Stimulated activated naive CD8-positive, alpha-beta T cell treated with anti-CD3 and anti-CD28 coated beads, Interleukin-15, Interleukin-2, amounts not matched to agents 100 ng/mL and 50 ng/mL, for 24 hours (primary cell): Measurements from ENCODE around the gene ITGAE.

ENCODE experiments used
- H3K27ac Mint-ChIP-seq: one replicate; pipeline ENCODE4 v1.8.0; 2021; ENCODE audit warnings: mild to moderate bottlenecking, mixed read lengths
- H3K27me3 Mint-ChIP-seq: one replicate; pipeline ENCODE4 v1.8.0; 2021; ENCODE audit warnings: mixed read lengths
- H3K36me3 Mint-ChIP-seq: one replicate; pipeline ENCODE4 v1.8.0; 2021; ENCODE audit warnings: low read depth, mixed read lengths
- H3K4me1 Mint-ChIP-seq: one replicate; pipeline ENCODE4 v1.8.0; 2021; ENCODE audit warnings: low read depth, mixed read lengths
- H3K4me3 Mint-ChIP-seq: one replicate; pipeline ENCODE4 v1.8.0; 2021; ENCODE audit warnings: mild to moderate bottlenecking, mixed read lengths
- H3K9me3 Mint-ChIP-seq: one replicate; pipeline ENCODE4 v1.8.0; 2021; ENCODE audit warnings: mixed read lengths

The ITGAE gene

GRCh38 chr17:3681057-3681456 lies 119.9 kb downstream of the ITGAE start:
- Mint-ChIP-seq H3K4me3 (no peak overlapping the region), H3K27ac (no peak overlapping the region), H3K9me3 (no peaks in the 10 kb centered on the region), H3K4me1 (peaks cover 5% of the 10 kb centered on the region), H3K36me3 (peaks cover 3% of the 10 kb centered on the region), H3K27me3 (no peaks in the 10 kb centered on the region)

DNA sequence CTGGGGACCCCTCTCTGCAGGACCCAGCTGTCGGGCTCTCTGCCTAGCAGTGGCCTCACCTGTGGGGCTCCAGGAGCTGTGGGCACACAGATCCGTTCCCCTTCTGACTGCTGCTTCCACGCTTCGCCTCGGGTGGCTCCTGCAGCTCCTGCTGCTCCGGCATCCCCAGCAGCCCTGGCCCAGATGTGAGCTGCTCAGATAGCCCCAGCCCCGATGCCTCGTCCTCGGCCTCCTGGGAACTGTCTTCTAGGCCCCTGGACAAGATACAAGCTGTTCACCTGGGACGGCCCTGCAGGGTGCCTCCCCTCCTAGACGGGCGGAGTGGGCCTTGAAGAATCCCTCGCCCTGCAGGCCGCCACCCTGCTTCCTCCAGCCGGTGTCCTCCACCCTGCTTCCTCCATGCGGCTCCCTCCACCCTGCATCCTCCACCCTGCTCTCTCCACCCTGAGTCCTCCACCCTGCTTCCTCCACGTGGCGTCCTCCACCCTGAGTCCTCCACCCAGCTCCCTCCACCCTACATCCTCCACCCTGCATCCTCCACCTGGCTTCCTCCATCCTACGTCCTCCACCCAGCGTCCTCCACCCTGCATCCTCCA lies 121.4 kb downstream of the ITGAE start:
- H3K27ac Mint-ChIP-seq = no peak overlapping the region
- H3K4me1 Mint-ChIP-seq = peaks cover 5% of the 10 kb centered on the region
- H3K4me3 Mint-ChIP-seq = no peak overlapping the region
- H3K36me3 Mint-ChIP-seq = peaks cover 3% of the 10 kb centered on the region
- no peaks in the 10 kb centered on the region for H3K9me3 Mint-ChIP-seq
- no peaks in the 10 kb centered on the region for H3K27me3 Mint-ChIP-seq

DNA sequence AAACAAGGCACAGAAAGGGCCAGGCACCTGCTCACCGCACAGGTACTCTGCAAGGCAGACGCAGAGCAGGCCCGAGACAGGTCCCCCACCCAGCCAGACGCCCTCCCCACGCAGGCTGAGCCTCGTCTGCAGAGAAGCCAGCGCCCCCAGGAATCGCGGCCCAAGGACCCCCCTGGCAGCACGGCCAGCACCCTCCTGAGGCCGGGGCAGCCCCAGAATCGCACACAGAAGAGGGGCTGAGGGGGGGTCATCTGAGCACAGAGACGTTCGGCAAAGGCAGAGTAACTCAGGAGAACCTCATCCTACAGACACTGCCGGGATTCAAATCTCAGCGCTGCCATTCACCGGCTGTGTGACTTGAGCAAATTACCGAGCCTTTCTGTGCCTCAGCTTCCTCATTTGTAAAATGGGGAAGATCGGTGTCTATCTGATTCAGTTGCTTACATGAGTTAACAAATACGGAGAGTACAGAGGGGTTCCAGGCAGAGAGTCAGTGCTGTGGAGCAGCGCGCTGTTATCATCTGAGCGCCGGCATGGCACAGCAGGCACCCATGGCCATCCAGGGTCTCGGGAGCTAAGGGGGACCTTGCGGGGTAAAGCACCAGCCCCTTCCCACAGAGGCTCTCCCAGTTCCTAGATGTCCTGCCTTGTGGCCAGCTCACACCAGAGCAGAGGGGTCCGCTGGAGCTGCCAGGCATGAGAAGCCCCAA lies 122.0 kb downstream of the ITGAE start:
- Mint-ChIP-seq H3K4me3 (no peak overlapping the region), H3K27ac (no peak overlapping the region), H3K36me3 (peaks cover 3% of the 10 kb centered on the region)

GRCh38 chr17:3678095-3678820 lies 122.7 kb downstream of the ITGAE start:
- Mint-ChIP-seq H3K27me3 (no peaks in the 10 kb centered on the region), H3K36me3 (peaks cover 3% of the 10 kb centered on the region), H3K9me3 (no peaks in the 10 kb centered on the region), H3K4me1 (peaks cover 4% of the 10 kb centered on the region), H3K4me3 (no peak overlapping the region), H3K27ac (no peak overlapping the region)

More for the DNA sequence above, 122.0 kb downstream of the ITGAE start:
- Mint-ChIP-seq H3K9me3 (no peaks in the 10 kb centered on the region), H3K4me1 (peaks cover 5% of the 10 kb centered on the region), H3K27me3 (no peaks in the 10 kb centered on the region)

GRCh38 chr17:3675886-3676285 lies 125.1 kb downstream of the ITGAE start:
- H3K4me1 Mint-ChIP-seq = peaks cover 5% of the 10 kb centered on the region
- peaks cover 5% of the 10 kb centered on the region for H3K36me3 Mint-ChIP-seq
- H3K4me3 Mint-ChIP-seq = no peak overlapping the region
- no peak overlapping the region for H3K27ac Mint-ChIP-seq
- H3K27me3 Mint-ChIP-seq = no peaks in the 10 kb centered on the region
- H3K9me3 Mint-ChIP-seq = no peaks in the 10 kb centered on the region

DNA sequence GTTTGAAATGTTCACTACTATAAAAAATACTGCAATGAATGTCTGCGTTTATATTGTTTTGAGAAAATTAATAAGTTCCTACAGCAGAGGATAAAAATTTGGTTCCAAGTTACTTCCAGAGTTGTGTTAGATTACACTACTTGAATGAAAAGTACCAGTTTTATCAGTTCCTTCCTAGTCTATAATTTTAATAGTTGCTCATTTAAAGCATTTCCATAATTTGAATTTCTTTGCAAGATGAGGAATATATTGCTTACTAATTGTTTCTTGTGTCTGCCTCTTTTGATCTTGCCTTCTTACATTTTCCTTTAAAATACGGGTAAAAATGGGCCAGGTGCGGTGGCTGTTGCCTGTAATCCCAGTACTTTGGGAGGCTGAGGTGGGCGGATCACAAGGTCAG lies 128.4 kb downstream of the ITGAE start:
- H3K27ac Mint-ChIP-seq = no peak overlapping the region
- no peak overlapping the region for H3K4me3 Mint-ChIP-seq
- peaks cover 21% of the 10 kb centered on the region for H3K4me1 Mint-ChIP-seq
- no peaks in the 10 kb centered on the region for H3K9me3 Mint-ChIP-seq
- no peaks in the 10 kb centered on the region for H3K27me3 Mint-ChIP-seq
- peaks cover 14% of the 10 kb centered on the region for H3K36me3 Mint-ChIP-seq

DNA sequence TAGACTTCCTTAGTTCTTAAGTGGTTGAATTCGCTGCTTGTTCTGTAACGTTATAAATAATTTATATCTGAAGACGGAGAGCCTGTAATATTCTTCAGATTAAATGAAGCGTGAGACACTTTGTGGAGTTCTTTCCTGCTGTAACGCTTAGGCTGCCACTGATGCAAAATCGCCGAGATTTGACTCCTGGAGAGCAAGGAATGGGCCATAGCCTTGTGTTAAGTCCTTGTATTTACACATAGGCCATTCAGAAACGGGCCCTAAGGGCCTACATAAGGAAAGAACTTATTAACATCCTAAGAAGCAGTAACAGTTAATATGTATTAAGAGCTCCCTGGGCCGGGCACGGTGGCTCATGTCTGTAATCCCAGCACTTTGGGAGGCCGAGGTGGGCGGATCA lies 131.4 kb downstream of the ITGAE start:
- Mint-ChIP-seq H3K4me3 (peak overlapping the region; percentile 94), H3K9me3 (no peaks in the 10 kb centered on the region), H3K27ac (peak overlapping the region; percentile 94), H3K27me3 (no peaks in the 10 kb centered on the region), H3K4me1 (peaks cover 25% of the 10 kb centered on the region), H3K36me3 (peaks cover 14% of the 10 kb centered on the region)

- Mint-ChIP-seq H3K27ac (peak overlapping the region; percentile 94), H3K4me3 (peak overlapping the region; percentile 94), H3K4me1 (peaks cover 25% of the 10 kb centered on the region), H3K27me3 (no peaks in the 10 kb centered on the region), H3K9me3 (no peaks in the 10 kb centered on the region), H3K36me3 (peaks cover 14% of the 10 kb centered on the region)
Observed at GRCh38 chr17:3669085-3669347, 132.0 kb downstream of the ITGAE start.

DNA sequence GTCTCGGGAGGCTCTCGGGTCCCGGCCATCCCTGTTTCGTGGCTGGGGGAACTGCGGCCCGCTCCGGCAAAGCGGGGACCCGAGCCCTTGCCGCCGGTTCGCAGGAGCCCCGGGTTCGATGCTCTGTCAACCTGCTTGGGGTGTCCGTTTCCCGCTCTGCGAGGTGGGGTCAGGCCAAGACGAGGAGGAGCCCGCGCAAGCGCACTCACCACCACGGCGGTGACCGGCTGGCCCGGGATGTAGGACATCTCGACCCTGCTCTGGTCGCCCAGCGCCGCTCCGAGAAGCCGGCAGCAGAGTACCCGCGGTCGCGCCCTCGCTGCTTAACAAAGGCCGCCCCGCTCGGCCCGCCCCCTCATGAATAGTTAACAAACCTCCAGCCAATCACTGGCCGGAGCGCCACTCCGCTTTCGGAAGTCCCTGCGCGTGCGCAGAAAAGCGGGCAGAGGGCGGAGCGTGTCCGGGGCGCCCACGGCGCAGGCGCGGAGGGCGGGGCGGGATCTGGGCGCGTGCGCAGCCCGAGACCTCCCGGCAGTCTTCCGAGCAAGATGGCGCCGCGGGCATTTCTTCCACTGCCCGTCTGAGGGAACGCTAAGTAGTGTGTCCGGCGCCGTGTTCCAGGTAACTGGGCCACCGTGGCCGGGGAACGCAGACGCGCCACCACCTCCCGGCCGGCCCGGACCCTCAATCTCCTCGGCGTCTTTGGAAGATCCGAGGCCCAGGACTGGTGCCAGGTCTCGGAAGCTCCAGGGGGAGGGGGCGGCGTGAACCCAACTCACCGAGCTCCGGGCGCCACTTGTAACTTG lies 132.5 kb downstream of the ITGAE start, which contains the start of the genes EMC6 and TAX1BP3:
EMC6 (plus strand) TSS at position 534 of the 806 bp plus-strand sequence. CDS start 335 bp downstream, outside the sequence.
TAX1BP3 (minus strand) TSS at position 300 of the 806 bp plus-strand sequence; CDS start at position 248, 52 bp downstream.
- Mint-ChIP-seq H3K4me1 (peaks cover 25% of the 10 kb centered on the region), H3K27ac (peak within 1 kb of the TSS; percentile 94), H3K36me3 (peaks cover 14% of the 10 kb centered on the region), H3K9me3 (no peaks in the 10 kb centered on the region), H3K27me3 (no peaks in the 10 kb centered on the region), H3K4me3 (peak within 1 kb of the TSS; percentile 94)

DNA sequence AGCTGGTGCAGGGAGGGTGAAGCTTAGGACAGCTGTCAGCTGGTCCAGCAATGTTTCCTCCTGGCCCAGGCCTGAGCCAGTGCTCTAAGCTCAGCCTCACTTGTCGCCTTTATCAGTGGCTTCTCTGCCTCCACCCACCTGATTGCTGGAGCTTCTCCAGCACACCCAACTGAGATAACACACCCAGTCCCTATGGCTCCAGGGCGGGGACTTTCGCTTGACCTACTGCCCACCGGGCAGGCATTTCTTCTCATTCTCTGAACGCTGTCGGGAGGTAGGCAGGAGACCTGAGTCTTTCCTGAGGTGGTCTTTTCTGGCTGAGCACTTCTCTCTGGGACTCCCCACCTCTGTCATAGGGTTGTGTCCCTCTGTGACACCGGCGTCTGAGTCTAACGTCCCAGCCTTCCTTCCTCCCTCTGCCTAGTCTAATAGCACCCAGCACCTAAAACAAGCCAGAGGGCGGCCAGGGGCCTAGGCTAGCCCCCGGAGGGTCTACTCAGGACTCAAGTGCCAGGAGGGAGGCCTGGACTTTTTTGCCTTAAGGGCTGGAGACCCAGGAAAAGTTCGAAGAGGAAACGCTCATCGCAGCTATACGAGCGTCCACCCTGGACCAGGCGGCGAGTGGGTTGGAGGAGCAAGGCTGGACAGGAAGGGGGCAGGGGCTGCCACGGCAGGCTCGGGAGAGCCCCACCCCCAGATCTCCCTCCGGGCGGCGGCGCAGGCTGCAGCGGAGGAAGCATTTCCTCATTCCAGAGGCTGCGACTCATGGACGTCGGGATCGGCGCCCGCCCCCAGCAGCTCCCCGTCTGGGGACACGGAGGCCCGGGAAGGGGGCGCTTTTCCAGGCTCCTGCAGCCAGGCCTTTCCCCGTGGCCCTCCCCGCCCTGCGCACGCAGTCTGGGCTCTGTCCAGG lies 133.4 kb downstream of the ITGAE start:
- Mint-ChIP-seq H3K9me3 (no peaks in the 10 kb centered on the region), H3K27ac (peak overlapping the region; percentile 61), H3K36me3 (peaks cover 14% of the 10 kb centered on the region), H3K27me3 (no peaks in the 10 kb centered on the region), H3K4me1 (peaks cover 25% of the 10 kb centered on the region), H3K4me3 (peak overlapping the region; percentile 94)

GRCh38 chr17:3666516-3666915 lies 134.5 kb downstream of the ITGAE start:
- Mint-ChIP-seq H3K9me3 (no peaks in the 10 kb centered on the region), H3K27ac (no peak overlapping the region), H3K36me3 (peaks cover 9% of the 10 kb centered on the region), H3K4me3 (no peak overlapping the region), H3K27me3 (no peaks in the 10 kb centered on the region), H3K4me1 (peaks cover 22% of the 10 kb centered on the region)

- Mint-ChIP-seq H3K27me3 (no peaks in the 10 kb centered on the region), H3K4me1 (peaks cover 20% of the 10 kb centered on the region), H3K9me3 (no peaks in the 10 kb centered on the region), H3K4me3 (no peak overlapping the region), H3K27ac (no peak overlapping the region), H3K36me3 (peaks cover 8% of the 10 kb centered on the region)
Observed at GRCh38 chr17:3665834-3666233, 135.2 kb downstream of the ITGAE start.
